Activated T-cell treated with anti-CD3 and anti-CD28 coated beads, Interleukin-2, amount 50 U/mL, for 4 hours (primary cell): ENCODE data around the gene OR9Q1. TPM values are rescaled to one million over a fixed set of nuclear protein-coding genes. Genes with fewer than 3 reads are reported as not detected.

ENCODE experiments used
- ATAC-seq, 2 donors: fragments of 200-7000 bp; cut with Tn5 transposase; one replicate each; pipeline ENCODE4 v1.10.0; 2021
- DNase-seq: peaks from one replicate; pipeline ENCODE4 v3.0.0-alpha.2; 2020
- H3K27me3 Mint-ChIP-seq: one replicate; pipeline ENCODE4 v1.8.0; 2021; ENCODE audit warnings: low read depth, mixed read lengths
- H3K36me3 Mint-ChIP-seq: one replicate; pipeline ENCODE4 v1.8.0; 2022; ENCODE audit warnings: mixed read lengths; ENCODE audit not compliant: insufficient read depth
- H3K4me1 Mint-ChIP-seq: one replicate; pipeline ENCODE4 v1.8.0; 2021; ENCODE audit warnings: low read depth, mixed read lengths
- H3K4me3 Mint-ChIP-seq: one replicate; pipeline ENCODE4 v1.8.0; 2021; ENCODE audit warnings: mild to moderate bottlenecking, moderate library complexity, mixed read lengths
- H3K9me3 Mint-ChIP-seq: one replicate; pipeline ENCODE4 v1.8.0; 2021; ENCODE audit warnings: mixed read lengths
- total RNA-seq, 3 donors: library from RNA; stranded (reverse); gene quantifications; one replicate each; pipeline ENCODE4 v1.2.1, GENCODE V29; 2021

The OR9Q1 gene
- total RNA-seq, 3 donors from 2014 or later, result not detected

GRCh38 chr11:58003591-58003990 is 20.1 kb upstream of the OR9Q1 start:
- H3K4me1 Mint-ChIP-seq, result peaks cover 3% of the 10 kb centered on the region
- no peaks in the 10 kb centered on the region for H3K36me3 Mint-ChIP-seq
- no peaks in the 10 kb centered on the region for H3K9me3 Mint-ChIP-seq
- peaks cover 32% of the 10 kb centered on the region for H3K27me3 Mint-ChIP-seq
- ATAC-seq (no peak), DNase-seq (no peak)
- no peak overlapping the region for H3K4me3 Mint-ChIP-seq

DNA sequence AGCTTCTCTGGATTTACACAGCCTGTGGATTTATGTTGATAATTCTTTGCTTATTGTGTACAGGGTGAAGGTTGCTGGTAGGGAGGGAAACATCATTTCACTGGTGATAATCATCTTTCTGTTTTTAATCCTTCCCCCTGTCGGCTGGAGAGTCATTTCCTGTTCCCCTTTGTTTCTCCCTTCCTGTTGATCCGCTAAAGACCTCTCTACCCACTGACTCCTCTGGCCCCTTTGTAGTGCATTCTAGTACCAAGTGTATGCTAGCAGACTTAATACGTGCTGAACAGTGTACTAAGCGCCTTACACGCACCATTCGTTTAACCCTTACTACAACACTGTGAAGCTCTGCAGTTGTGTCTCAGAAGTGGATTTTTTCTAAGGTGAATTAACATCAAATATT is 19.0 kb upstream of the OR9Q1 start:
- Mint-ChIP-seq H3K36me3 (no peaks in the 10 kb centered on the region), H3K4me3 (no peak overlapping the region), H3K4me1 (peaks cover 3% of the 10 kb centered on the region), H3K27me3 (peaks cover 32% of the 10 kb centered on the region), H3K9me3 (no peaks in the 10 kb centered on the region)
- no peak for ATAC-seq
- DNase-seq, result no peak

GRCh38 chr11:58006940-58007339 is 16.7 kb upstream of the OR9Q1 start:
- no peaks in the 10 kb centered on the region for H3K9me3 Mint-ChIP-seq
- peaks cover 26% of the 10 kb centered on the region for H3K27me3 Mint-ChIP-seq
- no peaks in the 10 kb centered on the region for H3K36me3 Mint-ChIP-seq
- H3K4me1 Mint-ChIP-seq, result peaks cover 3% of the 10 kb centered on the region
- H3K4me3 Mint-ChIP-seq, result no peak overlapping the region
- DNase-seq (no peak), ATAC-seq (no peak)

DNA sequence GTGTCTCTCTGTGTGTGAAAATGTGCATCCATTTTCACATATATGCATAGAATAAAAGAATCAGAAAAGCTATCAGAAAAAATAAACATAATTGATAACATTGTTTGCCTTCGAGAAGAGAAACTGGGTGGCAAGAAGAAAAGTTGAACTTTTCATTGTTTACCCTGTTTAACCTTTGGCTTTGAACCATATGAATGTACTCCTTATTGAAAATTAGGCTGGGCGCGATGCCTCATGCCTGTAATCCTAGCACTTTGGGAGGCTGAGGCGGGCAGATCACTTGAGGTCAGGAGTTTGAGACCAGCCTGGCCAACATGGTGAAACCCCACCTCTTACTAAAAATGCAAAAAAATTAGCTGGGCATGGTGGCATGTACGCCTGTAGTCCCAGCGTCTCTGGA is 11.9 kb upstream of the OR9Q1 start:
- H3K4me3 Mint-ChIP-seq, result no peak overlapping the region
- ATAC-seq (no peak), DNase-seq (no peak)
- H3K27me3 Mint-ChIP-seq, result peaks cover under 1% of the 10 kb centered on the region
- no peaks in the 10 kb centered on the region for H3K9me3 Mint-ChIP-seq
- H3K4me1 Mint-ChIP-seq, result no peaks in the 10 kb centered on the region
- H3K36me3 Mint-ChIP-seq, result no peaks in the 10 kb centered on the region

- H3K36me3 Mint-ChIP-seq, result no peaks in the 10 kb centered on the region
- no peaks in the 10 kb centered on the region for H3K9me3 Mint-ChIP-seq
- no peak for ATAC-seq
Observed at GRCh38 chr11:58024601-58025091, 965 bp downstream of the OR9Q1 start.

GRCh38 chr11:58027341-58027740 is 3.7 kb downstream of the OR9Q1 start:
- ATAC-seq, result no peak
- Mint-ChIP-seq H3K9me3 (no peaks in the 10 kb centered on the region), H3K36me3 (no peaks in the 10 kb centered on the region), H3K27me3 (peaks cover 2% of the 10 kb centered on the region), H3K4me3 (no peak overlapping the region), H3K4me1 (no peaks in the 10 kb centered on the region)
- DNase-seq, result no peak

More at GRCh38 chr11:58024601-58025091, 965 bp downstream of the OR9Q1 start:
- DNase-seq, result no peak
- no peak overlapping the region for H3K4me3 Mint-ChIP-seq
- no peaks in the 10 kb centered on the region for H3K27me3 Mint-ChIP-seq
- no peaks in the 10 kb centered on the region for H3K4me1 Mint-ChIP-seq

DNA sequence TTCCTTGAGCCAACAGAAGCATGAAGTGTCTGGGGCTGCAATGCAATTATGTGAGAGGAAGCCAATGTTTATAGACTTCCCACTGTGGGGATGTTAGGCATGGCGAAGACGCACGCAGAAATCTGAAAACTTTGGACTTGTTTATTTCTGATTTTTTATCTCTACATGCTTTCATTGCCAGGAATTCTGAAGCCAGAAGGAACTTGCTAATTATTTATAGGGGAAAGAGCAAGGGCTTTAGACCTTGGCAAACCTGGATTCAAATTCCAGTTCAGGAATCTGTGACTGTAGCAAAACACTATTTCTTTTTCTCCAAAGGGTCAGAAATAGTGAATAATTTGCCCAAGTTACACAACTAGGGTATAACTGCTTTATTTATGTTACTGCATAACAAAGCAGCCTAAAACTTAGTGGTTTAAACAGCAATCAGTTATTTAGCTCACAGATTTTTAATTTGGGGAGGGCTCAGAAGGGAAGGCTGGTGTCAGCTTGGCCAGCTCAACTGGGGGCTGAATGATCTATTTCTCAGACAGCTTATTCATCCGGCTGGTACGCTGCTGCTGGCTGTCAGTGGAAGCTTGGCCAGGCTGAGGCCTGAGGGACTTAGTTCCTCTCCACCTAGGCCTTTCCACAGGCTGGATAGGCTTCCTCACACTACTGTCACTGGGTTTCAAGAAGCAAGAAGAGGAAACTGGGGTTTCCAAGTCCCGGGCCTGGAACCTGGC is 5.2 kb downstream of the OR9Q1 start:
- no peak overlapping the region for H3K4me3 Mint-ChIP-seq
- no peaks in the 10 kb centered on the region for H3K4me1 Mint-ChIP-seq
- no peaks in the 10 kb centered on the region for H3K9me3 Mint-ChIP-seq
- DNase-seq (no peak), ATAC-seq (no peak)
- no peaks in the 10 kb centered on the region for H3K36me3 Mint-ChIP-seq
- H3K27me3 Mint-ChIP-seq, result peaks cover 2% of the 10 kb centered on the region

- no peaks in the 10 kb centered on the region for H3K36me3 Mint-ChIP-seq
- no peak within 1 kb of the TSS for H3K4me3 Mint-ChIP-seq
- H3K9me3 Mint-ChIP-seq, result no peaks in the 10 kb centered on the region
- ATAC-seq (no peak), DNase-seq (no peak)
- H3K27me3 Mint-ChIP-seq, result peaks cover 2% of the 10 kb centered on the region
- H3K4me1 Mint-ChIP-seq, result no peaks in the 10 kb centered on the region
Observed at GRCh38 chr11:58030653-58031052, 7.0 kb downstream of the OR9Q1 start, which contains the start of gene OR6Q1. TSS of gene OR6Q1 (plus strand) at chr11:58030953. CDS start at chr11:58030953, 0 bp downstream.

GRCh38 chr11:58034471-58034870 is 10.8 kb downstream of the OR9Q1 start:
- Mint-ChIP-seq H3K9me3 (peaks cover 8% of the 10 kb centered on the region), H3K36me3 (no peaks in the 10 kb centered on the region)
- no peak for DNase-seq

DNA sequence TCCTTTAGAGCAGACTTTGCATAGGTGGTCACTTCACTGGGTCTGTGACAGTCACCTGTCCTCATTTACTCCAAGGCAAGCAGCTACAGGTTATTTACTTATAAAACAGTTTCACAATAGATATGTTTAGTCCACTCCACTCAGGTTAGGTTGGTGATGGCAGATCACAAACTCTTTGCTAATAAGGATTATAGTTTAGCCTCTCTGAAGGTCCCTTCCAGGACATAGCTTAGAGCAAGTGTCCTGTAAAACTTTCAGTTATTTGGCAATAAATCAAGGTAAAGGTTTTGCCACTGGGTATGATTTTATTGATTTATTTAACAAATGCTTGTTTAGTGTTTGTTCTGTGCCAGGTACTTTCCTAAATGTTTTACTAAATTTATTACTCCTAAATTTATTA is 15.9 kb downstream of the OR9Q1 start:
- no peak overlapping the region for H3K4me3 Mint-ChIP-seq
- peaks cover 7% of the 10 kb centered on the region for H3K27me3 Mint-ChIP-seq
- ATAC-seq (no peak), DNase-seq (no peak)
- no peaks in the 10 kb centered on the region for H3K4me1 Mint-ChIP-seq
- peaks cover 8% of the 10 kb centered on the region for H3K9me3 Mint-ChIP-seq
- H3K36me3 Mint-ChIP-seq, result no peaks in the 10 kb centered on the region

More at GRCh38 chr11:58034471-58034870, 10.8 kb downstream of the OR9Q1 start:
- H3K27me3 Mint-ChIP-seq, result peaks cover 2% of the 10 kb centered on the region
- no peak overlapping the region for H3K4me3 Mint-ChIP-seq
- no peaks in the 10 kb centered on the region for H3K4me1 Mint-ChIP-seq
- ATAC-seq, result no peak

DNA sequence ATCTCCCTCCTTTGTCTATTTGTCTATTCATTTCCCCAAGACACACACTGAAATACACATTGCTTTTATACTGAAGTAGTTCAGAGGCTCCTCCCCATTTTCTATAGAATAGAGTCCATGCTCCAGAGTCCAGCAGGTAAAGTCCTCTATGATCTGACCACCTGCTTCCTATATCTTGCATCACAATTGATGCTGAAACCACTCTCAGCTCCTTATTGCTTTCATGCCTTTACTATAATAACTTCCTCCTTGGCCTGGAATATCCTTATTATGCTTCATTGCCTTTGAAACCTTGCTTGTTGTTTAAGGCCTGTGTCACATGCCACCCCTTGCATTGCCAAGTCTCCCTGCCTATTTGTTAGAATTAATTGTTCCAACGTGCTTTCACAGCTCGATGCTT is 19.7 kb downstream of the OR9Q1 start:
- peaks cover 7% of the 10 kb centered on the region for H3K27me3 Mint-ChIP-seq
- ATAC-seq, result no peak
- no peak overlapping the region for H3K4me3 Mint-ChIP-seq
- H3K4me1 Mint-ChIP-seq, result no peaks in the 10 kb centered on the region
- no peak for DNase-seq
- H3K9me3 Mint-ChIP-seq, result no peaks in the 10 kb centered on the region
- no peaks in the 10 kb centered on the region for H3K36me3 Mint-ChIP-seq

DNA sequence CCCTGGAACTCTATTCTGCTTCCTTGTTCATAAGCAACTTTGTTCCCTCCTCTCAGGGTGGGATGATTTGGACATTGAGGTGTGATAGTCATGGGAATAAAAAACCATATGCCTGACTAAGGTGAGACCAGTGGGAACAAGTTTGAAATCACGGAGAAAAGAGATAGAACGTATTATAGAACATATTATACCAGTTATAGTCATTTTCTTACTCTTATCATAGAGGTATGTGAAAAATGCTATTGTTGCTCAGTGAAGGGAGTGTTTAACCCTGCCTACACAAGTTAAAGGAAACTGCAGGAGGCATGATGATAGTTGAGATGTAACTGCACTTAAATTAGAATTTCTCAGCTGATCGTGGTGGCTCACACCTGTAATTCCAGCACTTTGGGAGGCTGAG is 22.6 kb downstream of the OR9Q1 start:
- H3K4me3 Mint-ChIP-seq, result no peak overlapping the region
- H3K9me3 Mint-ChIP-seq, result no peaks in the 10 kb centered on the region
- H3K27me3 Mint-ChIP-seq, result peaks cover 2% of the 10 kb centered on the region
- DNase-seq (no peak), ATAC-seq (no peak)
- H3K4me1 Mint-ChIP-seq, result no peaks in the 10 kb centered on the region
- H3K36me3 Mint-ChIP-seq, result no peaks in the 10 kb centered on the region

- Mint-ChIP-seq H3K36me3 (no peaks in the 10 kb centered on the region), H3K4me1 (no peaks in the 10 kb centered on the region), H3K27me3 (no peaks in the 10 kb centered on the region), H3K4me3 (no peak overlapping the region), H3K9me3 (no peaks in the 10 kb centered on the region)
- DNase-seq (no peak), ATAC-seq (no peak)
Observed at GRCh38 chr11:58047818-58048217, 24.1 kb downstream of the OR9Q1 start.

GRCh38 chr11:58055806-58056401 is 32.2 kb downstream of the OR9Q1 start:
- Mint-ChIP-seq H3K9me3 (peaks cover 4% of the 10 kb centered on the region), H3K4me1 (no peaks in the 10 kb centered on the region), H3K4me3 (no peak overlapping the region), H3K36me3 (no peaks in the 10 kb centered on the region), H3K27me3 (no peaks in the 10 kb centered on the region)
- DNase-seq (no peak), ATAC-seq (no peak)

GRCh38 chr11:58057481-58057880 is 33.8 kb downstream of the OR9Q1 start:
- Mint-ChIP-seq H3K36me3 (no peaks in the 10 kb centered on the region), H3K9me3 (peaks cover 4% of the 10 kb centered on the region), H3K4me1 (no peaks in the 10 kb centered on the region), H3K4me3 (no peak overlapping the region), H3K27me3 (no peaks in the 10 kb centered on the region)
- no peak for ATAC-seq
- no peak for DNase-seq
